ENCODE data around the gene INTS15. TPM values are rescaled to one million over a fixed set of nuclear protein-coding genes. Genes with fewer than 3 reads are reported as not detected.
A peak's percentile ranks its signal among the peaks of the same experiment; 100 is the strongest.

The INTS15 gene
- 22.7 and 23.5 TPM in 2 replicates for total RNA-seq (2014; rRNA removed)
- percentile 65 among the genes with signal in this experiment for Bru-seq, nascent RNA
- percentile 78 among the genes with signal in this experiment for BruChase-seq, experiment 1, labeled RNA remaining after a 6-hour chase
- BruChase-seq, experiment 2, labeled RNA remaining after a 2-hour chase: percentile 71 among the genes with signal in this experiment
- long read RNA-seq, transcript C7orf26-201 (6 exons, 2,182 nt): major isoform, 22 of 35 reads
- long read RNA-seq, partial matches to known transcripts: 4 of 35 reads
- long read RNA-seq, other reads (novel, unspliced or antisense): 9 of 35 reads

DNA sequence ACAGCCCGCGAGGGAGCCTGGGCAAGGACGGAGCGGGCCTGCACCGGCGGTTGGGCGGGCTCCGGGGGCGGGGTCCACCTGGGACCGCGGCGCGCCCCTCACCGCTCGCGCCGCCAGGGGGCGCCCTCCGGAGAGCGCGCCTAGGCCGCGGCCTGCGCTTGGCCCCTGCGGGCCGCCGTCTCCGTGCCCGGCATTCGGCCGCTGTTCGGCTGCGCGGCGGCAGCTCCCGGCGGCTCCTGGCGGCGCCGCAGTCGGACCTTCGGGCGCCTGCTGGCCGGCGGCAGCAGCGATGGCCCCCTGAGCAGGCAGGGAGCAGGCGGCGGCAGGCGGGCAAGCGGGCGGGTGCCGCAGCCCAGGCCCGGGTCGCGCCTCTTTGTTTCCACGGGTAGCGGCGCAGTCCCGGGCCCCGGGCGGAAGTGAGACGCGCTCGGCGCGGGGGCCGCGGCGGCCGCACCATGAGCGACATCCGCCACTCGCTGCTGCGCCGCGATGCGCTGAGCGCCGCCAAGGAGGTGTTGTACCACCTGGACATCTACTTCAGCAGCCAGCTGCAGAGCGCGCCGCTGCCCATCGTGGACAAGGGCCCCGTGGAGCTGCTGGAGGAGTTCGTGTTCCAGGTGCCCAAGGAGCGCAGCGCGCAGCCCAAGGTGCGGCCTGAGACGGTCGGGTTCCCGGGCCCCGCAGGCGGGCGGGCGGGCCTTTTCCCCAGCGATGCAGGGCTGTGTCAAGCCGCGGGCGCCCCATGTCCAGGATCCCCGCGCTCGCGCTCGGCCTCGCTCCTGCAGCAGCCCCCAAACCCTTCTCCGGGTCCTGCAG is at the start of gene INTS15:
Gene INTS15, plus strand, starts transcription at position 193 of the 816 bp plus-strand sequence. Its CDS starts 263 bp downstream, at position 456.
- Histone ChIP-seq H3K4me2 (ENCODE audit: low read length) (peak within 1 kb of the TSS; percentile 97), H3K9me2 (replicated peaks; ENCODE audit: low read length) (no peaks in the 10 kb centered on the region), H3K36me3 (ENCODE audit: low read depth, low read length) (no peaks in the 10 kb centered on the region; the same call in 1 of the 2 replicates), H3K27ac (ENCODE audit: low read length) (no peak within 1 kb of the TSS), H3K79me2 (ENCODE audit: low read length) (peaks cover 16% of the 10 kb centered on the region), H3K9ac (ENCODE audit: low read length) (peak within 1 kb of the TSS; percentile 82), H3K4me1 (ENCODE audit: insufficient read depth, low read length) (no peaks in the 10 kb centered on the region; the same call in 1 of the 2 replicates), H3K4me3 (ENCODE audit: low read length) (peak within 1 kb of the TSS; percentile 99), H3K27me3 (ENCODE audit: low read length) (no peaks in the 10 kb centered on the region), H3F3A (ENCODE audit: low read length, unreplicated experiment) (no peaks in the 10 kb centered on the region), H2AFZ (ENCODE audit: low read length) (peak within 1 kb of the TSS; percentile 90), H3K9me3 (ENCODE audit: low read length) (no peaks in the 10 kb centered on the region), H4K20me1 (ENCODE audit: low read length) (no peaks in the 10 kb centered on the region)
- intact Hi-C loops (cut with micrococcal nuclease): no loop called here
- CTCF ChIA-PET: interaction anchor here (1.1 kb wide), 1 partner anchor 13 kb away, joined by 3 read pairs; the partner anchor contains the start of gene ZDHHC4
- DNase-seq (peak; percentile 86), ATAC-seq (peak; percentile 92)
- BruUV-seq (replicated peaks): no TSS peak
- POLR2A ChIA-PET (ENCODE audit: unreplicated experiment): interaction anchor here (0.6 kb wide), 1 partner anchor 16 kb away, joined by 4 read pairs; no protein-coding TSS in a partner anchor
- no peak for TF ChIP-seq EZH2 (IDR thresholded peaks at IDR 0.05; ENCODE audit: low read length, unreplicated experiment)
- TF ChIP-seq, protein P1, sequence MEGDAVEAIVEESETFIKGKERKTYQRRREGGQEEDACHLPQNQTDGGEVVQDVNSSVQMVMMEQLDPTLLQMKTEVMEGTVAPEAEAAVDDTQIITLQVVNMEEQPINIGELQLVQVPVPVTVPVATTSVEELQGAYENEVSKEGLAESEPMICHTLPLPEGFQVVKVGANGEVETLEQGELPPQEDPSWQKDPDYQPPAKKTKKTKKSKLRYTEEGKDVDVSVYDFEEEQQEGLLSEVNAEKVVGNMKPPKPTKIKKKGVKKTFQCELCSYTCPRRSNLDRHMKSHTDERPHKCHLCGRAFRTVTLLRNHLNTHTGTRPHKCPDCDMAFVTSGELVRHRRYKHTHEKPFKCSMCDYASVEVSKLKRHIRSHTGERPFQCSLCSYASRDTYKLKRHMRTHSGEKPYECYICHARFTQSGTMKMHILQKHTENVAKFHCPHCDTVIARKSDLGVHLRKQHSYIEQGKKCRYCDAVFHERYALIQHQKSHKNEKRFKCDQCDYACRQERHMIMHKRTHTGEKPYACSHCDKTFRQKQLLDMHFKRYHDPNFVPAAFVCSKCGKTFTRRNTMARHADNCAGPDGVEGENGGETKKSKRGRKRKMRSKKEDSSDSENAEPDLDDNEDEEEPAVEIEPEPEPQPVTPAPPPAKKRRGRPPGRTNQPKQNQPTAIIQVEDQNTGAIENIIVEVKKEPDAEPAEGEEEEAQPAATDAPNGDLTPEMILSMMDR (conservative IDR thresholded peaks at IDR 0.05; ENCODE audit: low read depth, low read length): 0 out of 2 replicates have a peak, but pooled peaks have one; percentile 32

DNA sequence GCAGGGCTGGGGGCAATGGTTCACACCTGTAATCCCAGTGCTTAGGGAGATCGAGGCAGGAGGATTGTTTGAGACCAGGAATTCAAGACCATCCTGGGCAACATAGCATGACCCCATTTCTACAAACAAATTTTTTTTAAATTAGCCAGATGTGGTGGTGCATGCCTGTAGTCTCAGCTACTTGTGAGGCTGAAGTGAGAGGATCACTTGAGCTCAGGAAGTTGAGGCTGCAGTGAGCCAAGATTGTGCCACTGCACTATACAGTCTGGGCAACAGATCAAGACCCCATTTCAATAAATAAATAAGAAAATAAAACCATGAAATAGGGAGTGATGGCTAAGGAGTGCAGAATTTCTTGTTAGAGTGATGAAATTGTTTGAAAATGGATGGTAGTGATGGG is 47.5 kb upstream of the INTS15 start:
- no peaks in the 10 kb centered on the region for H4K20me1 ChIP-seq (ENCODE audit: low read length)
- TF ChIP-seq EZH2 (IDR thresholded peaks at IDR 0.05; ENCODE audit: low read length, unreplicated experiment) (no peak), EZH2phosphoT487 (IDR thresholded peaks at IDR 0.05; ENCODE audit: borderline replicate concordance, low read length) (no peak)
- TF ChIP-seq, protein P1 (conservative IDR thresholded peaks at IDR 0.05; ENCODE audit: low read depth, low read length): no peak
- BruUV-seq (replicated peaks): no TSS peak
- H3K36me3 ChIP-seq (ENCODE audit: low read depth, low read length): no peaks in the 10 kb centered on the region
- ATAC-seq: no peak
- H3K4me3 ChIP-seq (ENCODE audit: low read length): no peak overlapping the region
- no peak overlapping the region for H3K9ac ChIP-seq (ENCODE audit: low read length)
- H3K9me3 ChIP-seq (ENCODE audit: low read length): no peaks in the 10 kb centered on the region
- H3K4me1 ChIP-seq (ENCODE audit: insufficient read depth, low read length): no peaks in the 10 kb centered on the region
- no peaks in the 10 kb centered on the region for H3K27me3 ChIP-seq (ENCODE audit: low read length)
- no peaks in the 10 kb centered on the region for H3F3A ChIP-seq (ENCODE audit: low read length, unreplicated experiment)
- CTCF ChIA-PET: no interaction called here
- intact Hi-C loops (cut with micrococcal nuclease): no loop called here
- no peak for DNase-seq
- H3K4me2 ChIP-seq (ENCODE audit: low read length): no peak overlapping the region
- POLR2A ChIA-PET (ENCODE audit: unreplicated experiment): no interaction called here
- H2AFZ ChIP-seq (ENCODE audit: low read length): no peak overlapping the region
- no peak overlapping the region for H3K27ac ChIP-seq (ENCODE audit: low read length)
- no peaks in the 10 kb centered on the region for H3K79me2 ChIP-seq (ENCODE audit: low read length)
- H3K9me2 ChIP-seq (replicated peaks; ENCODE audit: low read length): no peaks in the 10 kb centered on the region

Data from PC-3 (cell line).